ENCODE measurements around the gene ZNHIT3. TPM values are rescaled to one million over a fixed set of nuclear protein-coding genes. Genes with fewer than 3 reads are reported as not detected.
"Not testable (repeated sequence)": the region's sequence is repeated elsewhere in the genome, so short reads cannot be mapped to it uniquely, and the experiment has no call there.

Gene ZNHIT3
- total and polyA plus RNA-seq, 10 of the 15 experiments (the other 5 are each of a cell fraction or from before 2014, with no cell fraction given), result 34.1 to 128 (median 55.6) TPM

DNA sequence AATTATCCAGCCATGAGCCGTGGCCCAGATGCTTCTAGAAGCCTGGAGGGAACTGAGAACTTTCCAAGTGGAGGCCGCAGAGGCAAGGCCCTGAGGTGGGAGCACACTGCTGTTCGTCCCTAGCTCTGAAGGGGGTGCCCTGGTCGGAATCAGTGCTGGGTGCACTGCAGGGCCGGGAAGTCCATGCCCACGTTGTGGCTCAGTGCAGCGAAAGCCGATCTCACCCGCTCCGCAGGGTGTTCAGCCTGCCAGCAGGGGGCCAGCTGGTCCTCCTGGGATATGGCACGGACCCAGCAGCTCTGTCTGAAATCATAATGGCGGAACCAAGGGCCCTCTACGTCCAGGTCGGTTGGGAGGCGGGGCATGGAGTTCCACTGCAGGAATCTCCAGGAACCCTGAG, 36.5 kb upstream of the ZNHIT3 start:
- H2AFZ ChIP-seq (ENCODE audit: control insufficient read depth, low read depth, low read length); DNase-seq (ENCODE audit: low read depth, low spot score); H3K27ac ChIP-seq (ENCODE audit: control insufficient read depth, insufficient read depth); SMC1A ChIA-PET (ENCODE audit: uncharacterized antibody, unreplicated experiment); H3K79me2 ChIP-seq (ENCODE audit: control insufficient read depth, insufficient read depth, low read length); H3K36me3 ChIP-seq (ENCODE audit: control insufficient read depth in 2 of 2, insufficient read depth in 2 of 2, low read length in 1 of 2); ATAC-seq; H3K9ac ChIP-seq (ENCODE audit: control insufficient read depth, insufficient read depth, low read length); POLR2A ChIA-PET; RAD21 ChIA-PET (ENCODE audit: unreplicated experiment); H3K4me3 ChIP-seq; H3K27me3 ChIP-seq (replicated peaks in 1 of 2; ENCODE audit: control insufficient read depth in 2 of 2, insufficient read depth in 2 of 2, low read length in 1 of 2); in situ Hi-C loops (cut with MboI); CTCF ChIA-PET; intact Hi-C loops (cut with micrococcal nuclease; ENCODE audit: unreplicated experiment); H3K4me2 ChIP-seq (ENCODE audit: control insufficient read depth, insufficient read depth); BruUV-seq (replicated peaks); H3K9me3 ChIP-seq (replicated peaks; ENCODE audit: control insufficient read depth, insufficient read depth, low read length); H3K4me1 ChIP-seq (ENCODE audit: control insufficient read depth, insufficient read depth, low read length); H4K20me1 ChIP-seq (ENCODE audit: control insufficient read depth, insufficient read depth); FAIRE-seq: not testable (repeated sequence)
- 70% methylated on average over 7 of the region's 15 CpGs for WGBS (ENCODE audit: insufficient coverage, insufficient replicate concordance, low lambda C conversion rate, missing lambda C conversion rate)

DNA sequence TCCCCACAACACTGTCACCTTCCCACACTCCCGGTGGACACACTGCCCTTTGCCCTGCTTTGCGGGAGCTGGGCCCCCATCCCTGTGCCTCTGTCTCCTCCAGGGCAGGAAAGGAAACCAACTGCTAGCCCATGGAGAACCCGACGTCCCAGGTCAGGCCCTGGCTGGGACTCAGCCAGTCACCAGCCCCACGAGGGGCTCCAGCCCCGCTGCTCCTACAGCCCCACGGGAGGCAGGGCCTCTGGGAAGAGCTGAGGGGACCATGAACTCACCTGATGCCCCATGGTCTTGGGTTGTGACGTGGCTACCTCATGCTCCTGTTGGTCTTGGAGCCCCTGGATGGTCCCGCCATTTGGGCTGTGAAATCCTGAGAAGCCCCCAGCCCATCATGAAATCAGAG, 33.6 kb upstream of the ZNHIT3 start:
- 17% methylated on average over 8 of the region's 9 CpGs for WGBS (ENCODE audit: insufficient coverage, insufficient replicate concordance, low lambda C conversion rate, missing lambda C conversion rate)
- H2AFZ ChIP-seq (ENCODE audit: control insufficient read depth, low read depth, low read length); H3K27me3 ChIP-seq (replicated peaks in 1 of 2; ENCODE audit: control insufficient read depth in 2 of 2, insufficient read depth in 2 of 2, low read length in 1 of 2); H3K9me3 ChIP-seq (replicated peaks; ENCODE audit: control insufficient read depth, insufficient read depth, low read length); SMC1A ChIA-PET (ENCODE audit: uncharacterized antibody, unreplicated experiment); H4K20me1 ChIP-seq (ENCODE audit: control insufficient read depth, insufficient read depth); H3K4me2 ChIP-seq (ENCODE audit: control insufficient read depth, insufficient read depth); H3K4me1 ChIP-seq (ENCODE audit: control insufficient read depth, insufficient read depth, low read length); in situ Hi-C loops (cut with MboI); RAD21 ChIA-PET (ENCODE audit: unreplicated experiment); BruUV-seq (replicated peaks); H3K9ac ChIP-seq (ENCODE audit: control insufficient read depth, insufficient read depth, low read length); H3K4me3 ChIP-seq; DNase-seq (ENCODE audit: low read depth, low spot score); CTCF ChIA-PET; FAIRE-seq; intact Hi-C loops (cut with micrococcal nuclease; ENCODE audit: unreplicated experiment); ATAC-seq; POLR2A ChIA-PET; H3K79me2 ChIP-seq (ENCODE audit: control insufficient read depth, insufficient read depth, low read length); H3K27ac ChIP-seq (ENCODE audit: control insufficient read depth, insufficient read depth); H3K36me3 ChIP-seq (ENCODE audit: control insufficient read depth in 2 of 2, insufficient read depth in 2 of 2, low read length in 1 of 2): not testable (repeated sequence)

DNA sequence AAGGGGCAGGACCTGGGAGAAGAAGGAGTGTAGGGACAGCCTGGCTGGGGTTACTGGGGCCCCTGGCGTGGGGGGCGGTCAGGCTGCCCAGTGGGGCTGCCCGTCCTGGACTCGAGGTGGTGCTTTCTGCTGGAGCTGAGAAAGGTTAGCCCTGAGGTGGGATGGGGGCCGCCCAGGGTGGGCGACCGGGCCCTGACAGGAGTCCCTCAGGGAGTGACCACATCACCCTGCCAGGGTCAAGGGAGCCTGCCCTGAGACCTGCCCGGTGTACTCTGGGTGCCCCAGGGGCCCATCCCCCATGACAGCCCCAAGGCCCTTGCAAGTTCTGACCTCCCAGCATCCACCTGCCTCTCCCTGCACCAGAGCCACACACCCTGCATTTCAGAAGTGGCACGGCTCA, 28.8 kb upstream of the ZNHIT3 start:
- in situ Hi-C loops (cut with MboI); SMC1A ChIA-PET (ENCODE audit: uncharacterized antibody, unreplicated experiment); H3K27me3 ChIP-seq (replicated peaks in 1 of 2; ENCODE audit: control insufficient read depth in 2 of 2, insufficient read depth in 2 of 2, low read length in 1 of 2); H2AFZ ChIP-seq (ENCODE audit: control insufficient read depth, low read depth, low read length); H3K4me3 ChIP-seq; POLR2A ChIA-PET; H4K20me1 ChIP-seq (ENCODE audit: control insufficient read depth, insufficient read depth); RAD21 ChIA-PET (ENCODE audit: unreplicated experiment); ATAC-seq; BruUV-seq (replicated peaks); DNase-seq (ENCODE audit: low read depth, low spot score); H3K79me2 ChIP-seq (ENCODE audit: control insufficient read depth, insufficient read depth, low read length); H3K9me3 ChIP-seq (replicated peaks; ENCODE audit: control insufficient read depth, insufficient read depth, low read length); intact Hi-C loops (cut with micrococcal nuclease; ENCODE audit: unreplicated experiment); FAIRE-seq; H3K9ac ChIP-seq (ENCODE audit: control insufficient read depth, insufficient read depth, low read length); CTCF ChIA-PET; H3K36me3 ChIP-seq (ENCODE audit: control insufficient read depth in 2 of 2, insufficient read depth in 2 of 2, low read length in 1 of 2); H3K4me2 ChIP-seq (ENCODE audit: control insufficient read depth, insufficient read depth); H3K4me1 ChIP-seq (ENCODE audit: control insufficient read depth, insufficient read depth, low read length); H3K27ac ChIP-seq (ENCODE audit: control insufficient read depth, insufficient read depth): not testable (repeated sequence)
- WGBS (ENCODE audit: insufficient coverage, insufficient replicate concordance, low lambda C conversion rate, missing lambda C conversion rate), result 4% methylated on average over 9 of the region's 9 CpGs
